NOMO-1 treated with DMSO at 0.1 percent for 48 hours (cell line): Measurements from ENCODE around the gene DOCK10.

ENCODE experiments used
- DNase-seq: peaks from one replicate; lab custom pipeline; 2025; ENCODE audit not compliant: unreplicated experiment; lab: John Stamatoyannopoulos, UW

The DOCK10 gene

DNA sequence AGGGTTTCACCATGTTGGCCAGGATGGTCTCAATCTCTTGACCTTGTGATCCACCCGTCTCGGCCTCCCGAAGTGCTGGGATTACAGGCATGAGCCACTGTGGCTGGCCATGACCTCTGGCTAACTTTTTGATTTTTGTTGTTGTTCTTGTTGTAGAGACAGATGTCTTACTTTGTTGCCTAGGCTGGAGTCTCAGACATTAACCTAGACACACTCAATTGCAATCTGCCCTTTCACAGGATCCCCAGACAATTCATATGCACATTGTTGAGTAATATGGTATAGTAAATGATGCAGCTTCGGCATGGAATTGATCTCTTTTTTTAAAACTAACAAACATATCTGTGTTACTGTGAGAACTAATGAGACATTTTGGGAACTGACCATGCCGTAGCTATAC is 195.6 kb downstream of the DOCK10 start:
- no peak for DNase-seq

DNA sequence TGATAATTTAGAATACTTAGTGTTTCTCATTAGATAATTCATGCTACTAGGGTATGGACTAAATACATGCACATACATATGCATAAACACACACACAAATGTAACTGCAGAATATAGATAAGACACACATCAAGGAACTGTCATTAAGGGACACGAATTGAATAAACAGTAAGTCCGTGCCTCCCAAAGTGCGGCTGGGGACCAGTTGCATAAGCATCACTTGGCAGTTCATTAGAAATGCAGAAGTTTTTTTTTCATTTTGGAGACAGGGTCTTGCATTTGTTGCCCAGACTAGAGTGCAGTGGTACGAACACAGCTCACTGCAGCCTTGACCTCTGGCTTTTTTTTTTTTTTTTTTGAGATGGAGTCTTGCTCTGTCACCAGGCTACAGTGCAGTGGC is 196.1 kb downstream of the DOCK10 start:
- DNase-seq: no peak

- no peak for DNase-seq
Observed at GRCh38 chr2:224843141-224843540, 199.1 kb downstream of the DOCK10 start.

- no peak for DNase-seq
Observed at GRCh38 chr2:224841910-224842309, 200.4 kb downstream of the DOCK10 start.

GRCh38 chr2:224838335-224838734 is 203.9 kb downstream of the DOCK10 start:
- DNase-seq: no peak

DNA sequence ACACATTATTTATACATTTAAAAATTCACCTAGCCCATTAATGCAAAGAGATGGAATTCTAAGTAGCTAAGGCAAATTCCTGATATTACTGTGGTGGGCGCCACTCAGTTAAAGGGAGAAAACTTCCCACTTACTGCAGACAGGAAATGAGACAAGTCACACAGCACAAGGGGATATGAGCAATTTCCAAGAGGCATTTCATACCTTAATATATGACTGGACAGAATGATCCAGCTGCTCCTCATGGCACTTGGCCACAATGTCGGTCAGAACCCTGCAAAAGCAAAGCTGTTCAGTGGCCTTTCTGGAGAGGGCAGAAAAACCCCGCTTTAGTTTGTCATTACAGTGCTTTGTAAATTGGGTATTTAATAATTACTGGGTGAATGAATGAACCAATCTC is 204.7 kb downstream of the DOCK10 start:
- no peak for DNase-seq

DNA sequence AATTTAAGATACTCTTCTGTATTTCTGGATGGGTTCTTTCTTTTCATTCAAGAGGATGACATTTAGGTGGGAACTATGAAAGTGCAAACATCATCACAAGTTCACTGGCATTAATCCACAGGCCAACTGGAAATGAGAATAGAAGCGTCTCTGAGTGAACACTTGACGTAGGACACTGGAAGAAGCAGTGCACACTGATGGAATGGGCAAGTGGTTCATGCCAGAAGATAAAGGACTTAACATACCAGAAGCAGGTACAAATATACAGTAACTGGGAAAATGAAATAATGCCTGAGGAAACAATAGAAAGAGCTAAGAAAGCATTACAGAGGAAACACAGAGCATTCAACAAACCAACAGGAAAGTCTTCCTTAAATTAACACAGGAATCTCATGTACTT is 205.2 kb downstream of the DOCK10 start:
- no peak for DNase-seq

GRCh38 chr2:224836263-224836662 is 206.0 kb downstream of the DOCK10 start:
- DNase-seq: no peak

GRCh38 chr2:224835405-224835804 is 206.9 kb downstream of the DOCK10 start:
- no peak for DNase-seq

- DNase-seq: no peak
Observed at GRCh38 chr2:224833986-224834385, 208.3 kb downstream of the DOCK10 start.

DNA sequence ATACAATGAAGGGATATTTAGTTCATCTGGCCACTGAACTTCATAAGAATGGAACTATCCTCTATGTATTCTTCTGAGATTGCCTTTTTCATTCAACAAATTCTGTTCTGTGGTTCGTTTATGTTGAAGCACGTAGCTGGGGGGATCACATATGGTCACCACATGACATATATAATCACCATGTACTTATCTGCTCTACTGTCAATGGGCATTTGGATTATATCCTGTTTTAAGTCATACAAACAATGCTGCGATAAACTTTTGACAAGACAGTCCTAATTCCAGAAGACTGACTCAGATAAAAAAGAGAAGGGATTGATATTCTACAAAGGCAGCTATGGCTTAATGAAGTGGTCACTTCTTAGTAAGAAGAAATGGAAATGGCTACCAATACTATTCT is 210.1 kb downstream of the DOCK10 start:
- DNase-seq: no peak

GRCh38 chr2:224831530-224831929 is 210.7 kb downstream of the DOCK10 start:
- no peak for DNase-seq

DNA sequence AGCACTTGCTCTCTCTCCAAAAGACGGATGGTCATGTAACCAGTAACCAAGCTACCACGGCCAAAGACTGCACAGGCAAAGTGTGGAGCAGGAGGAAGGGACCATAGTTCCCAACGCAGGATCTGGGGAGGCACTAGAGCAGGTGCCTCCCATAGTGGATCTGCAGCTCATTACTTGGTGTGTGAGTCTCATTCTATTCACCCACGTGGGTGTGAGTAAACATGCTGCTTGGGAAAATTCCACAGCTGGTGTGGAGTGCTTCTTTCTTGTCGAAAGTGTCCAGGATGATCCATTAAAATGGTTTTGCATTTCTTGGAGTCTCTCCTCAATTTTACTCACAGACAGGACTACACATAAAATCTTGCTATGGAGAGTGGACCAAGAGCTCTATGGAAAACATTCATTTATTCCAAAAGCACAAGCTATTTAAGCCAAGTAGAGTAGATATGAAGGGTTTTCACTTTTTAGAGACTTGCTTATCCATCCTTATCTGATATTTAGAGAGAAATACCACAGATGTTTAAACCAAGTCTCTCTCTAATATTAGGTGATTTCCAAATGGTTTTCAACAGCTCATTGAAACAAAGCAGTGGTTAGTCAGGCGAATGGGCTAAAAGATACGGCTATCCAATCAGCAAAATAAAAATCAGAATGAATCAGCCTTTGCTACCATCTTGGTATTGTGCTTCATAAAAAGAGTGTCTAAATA is 221.8 kb downstream of the DOCK10 start:
- DNase-seq: no peak

- no peak for DNase-seq
Observed at GRCh38 chr2:224819075-224819474, 223.2 kb downstream of the DOCK10 start.

- DNase-seq: no peak
Observed at GRCh38 chr2:224817676-224818075, 224.6 kb downstream of the DOCK10 start.

DNA sequence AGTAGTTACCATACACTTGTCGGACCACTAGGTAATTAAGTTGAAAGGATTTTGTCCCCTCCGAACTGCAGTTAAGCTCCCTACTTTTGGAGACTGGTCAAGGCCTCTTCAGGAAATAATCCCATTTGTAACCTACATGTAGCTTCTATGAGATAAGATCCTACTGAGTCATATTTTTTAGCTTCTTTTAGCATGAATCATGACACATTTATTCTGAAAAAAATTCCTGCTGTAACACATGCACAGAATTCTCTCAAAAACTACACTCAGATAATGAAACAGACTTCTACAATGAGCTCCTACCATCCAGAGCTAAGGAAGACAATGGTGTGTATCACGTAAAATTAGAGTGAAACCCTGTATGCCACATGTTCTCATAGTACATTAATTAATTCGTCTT is 225.5 kb downstream of the DOCK10 start:
- no peak for DNase-seq

GRCh38 chr2:224813578-224813977 is 228.7 kb downstream of the DOCK10 start:
- no peak for DNase-seq

DNA sequence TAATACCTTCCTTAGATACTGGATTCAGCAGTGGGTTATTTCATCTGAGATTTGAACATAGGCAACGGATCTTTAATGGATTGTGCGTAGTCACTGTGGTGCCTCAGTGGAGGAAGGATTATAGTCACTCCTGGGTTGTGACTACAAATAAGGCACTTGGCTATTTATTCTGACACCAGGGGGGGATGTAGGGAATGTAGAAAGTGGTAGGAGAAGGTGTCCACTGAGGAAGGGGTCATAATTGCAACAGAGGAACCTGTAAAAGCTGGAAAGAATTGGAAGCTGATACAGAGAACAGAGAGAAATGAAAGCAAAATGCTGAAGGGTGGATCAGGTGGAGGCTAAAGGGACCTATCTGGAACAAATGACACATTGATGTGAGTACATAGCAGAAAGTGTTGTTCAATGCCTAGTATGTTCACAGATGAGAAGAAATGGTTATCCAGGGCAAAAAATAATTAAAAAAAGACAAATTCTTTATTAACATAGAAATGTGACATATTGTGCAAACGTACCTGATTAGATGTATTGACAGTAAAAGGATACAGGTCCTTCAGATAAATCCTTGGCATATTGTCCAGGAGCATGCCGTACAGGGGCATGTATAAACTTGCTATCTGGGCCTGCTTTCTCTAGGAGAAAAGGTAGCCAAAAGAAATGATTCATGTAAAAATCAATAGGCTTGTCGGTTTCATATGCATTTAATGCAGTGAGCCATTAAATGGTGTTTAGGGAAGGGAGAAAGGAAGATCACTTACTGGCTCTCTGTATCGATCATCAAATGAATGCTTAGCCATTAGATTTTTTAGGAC is 234.9 kb downstream of the DOCK10 start:
- DNase-seq: no peak

DNA sequence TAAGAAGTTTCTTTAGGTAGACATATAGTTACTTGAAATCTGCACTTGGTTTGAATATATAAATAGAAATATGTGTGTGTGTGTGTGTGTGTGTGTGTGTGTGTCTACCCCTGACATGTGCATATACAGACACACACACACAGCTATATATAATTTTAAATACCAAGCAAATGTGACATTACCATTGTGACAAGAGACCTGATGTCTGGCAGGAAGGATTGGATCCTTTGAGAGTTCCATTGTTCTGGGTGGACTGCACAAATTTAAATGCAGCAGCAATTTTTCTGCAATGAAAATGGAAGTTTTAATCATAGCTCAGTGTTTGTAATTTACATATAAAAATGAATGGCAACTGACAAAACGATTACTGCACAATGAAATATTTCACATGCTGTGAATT is 238.3 kb downstream of the DOCK10 start:
- DNase-seq: no peak

DNA sequence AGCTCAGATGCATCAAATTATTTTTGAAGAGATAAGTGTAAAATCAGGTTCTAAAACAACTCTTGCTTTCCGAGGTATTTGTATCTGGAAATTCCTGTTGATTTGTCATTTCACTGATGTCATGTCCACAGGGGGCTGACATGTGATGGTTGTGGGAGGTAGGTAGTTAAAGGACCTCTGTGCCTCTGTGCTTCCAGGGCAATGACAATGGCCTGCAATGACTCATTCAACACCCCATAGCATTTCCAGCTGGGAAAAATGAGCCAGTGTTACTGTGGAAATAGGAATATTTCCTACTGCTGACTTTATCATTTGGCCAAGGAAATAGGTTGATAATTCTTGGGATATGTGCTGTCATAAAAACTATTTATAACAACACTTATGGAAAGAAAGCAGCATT is 239.9 kb downstream of the DOCK10 start:
- no peak for DNase-seq

GRCh38 chr2:224801360-224801759 is 240.9 kb downstream of the DOCK10 start:
- no peak for DNase-seq

DNA sequence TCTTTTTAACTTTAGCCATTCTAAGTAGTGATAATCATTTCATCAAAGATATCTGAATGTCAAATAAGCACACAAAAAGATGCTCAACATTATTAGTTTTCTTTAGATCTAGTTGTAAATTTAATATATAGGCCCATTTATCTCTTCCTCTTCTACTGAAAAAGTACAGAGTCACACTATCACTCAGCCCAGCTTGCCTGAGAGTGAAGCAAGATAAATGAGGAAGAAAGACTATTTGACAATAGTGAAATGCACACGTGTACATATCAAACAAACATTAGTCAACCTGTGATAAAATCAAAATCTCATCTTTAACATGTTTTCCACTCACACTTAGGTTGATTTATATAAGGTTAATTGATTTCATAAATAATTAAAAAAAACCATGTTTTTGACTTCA is 242.6 kb downstream of the DOCK10 start:
- DNase-seq: peak; percentile 32

GRCh38 chr2:224798180-224798579 is 244.1 kb downstream of the DOCK10 start:
- no peak for DNase-seq
